NB4 (cell line): ENCODE results near the gene DNAH2.

Experiments used
- DNase-seq: peaks from one replicate; pipeline ENCODE4 v3.0.0; 2010; ENCODE audit warnings: low read depth
- H3K4me3 ChIP-seq: one replicate; pipeline ENCODE4 v1.5.1; 2011; ENCODE audit warnings: mild to moderate bottlenecking, low read depth, low read length, moderate library complexity
- MAX ChIP-seq: IDR thresholded peaks from 2 replicates; pipeline ENCODE4 v1.6.1; 2011; ENCODE audit warnings: low read depth, low read length
- MYC ChIP-seq: IDR thresholded peaks from 2 replicates; pipeline ENCODE4 v1.6.1; 2011; ENCODE audit warnings: low read depth, low read length
- POLR2A ChIP-seq: IDR thresholded peaks from 2 replicates; pipeline ENCODE4 v1.6.1; 2011; ENCODE audit warnings: mild to moderate bottlenecking; ENCODE audit not compliant: insufficient read length; ENCODE audit errors: extremely low read depth
- TF ChIP-seq, protein P1 (sequence below): IDR thresholded peaks from one replicate; pipeline ENCODE4 v1.5.1; 2012; ENCODE audit warnings: low read depth, low read length

Gene DNAH2

GRCh38 chr17:7848739-7849129 is 131.2 kb downstream of the DNAH2 start:
- DNase-seq, result no peak
- TF ChIP-seq, protein P1, sequence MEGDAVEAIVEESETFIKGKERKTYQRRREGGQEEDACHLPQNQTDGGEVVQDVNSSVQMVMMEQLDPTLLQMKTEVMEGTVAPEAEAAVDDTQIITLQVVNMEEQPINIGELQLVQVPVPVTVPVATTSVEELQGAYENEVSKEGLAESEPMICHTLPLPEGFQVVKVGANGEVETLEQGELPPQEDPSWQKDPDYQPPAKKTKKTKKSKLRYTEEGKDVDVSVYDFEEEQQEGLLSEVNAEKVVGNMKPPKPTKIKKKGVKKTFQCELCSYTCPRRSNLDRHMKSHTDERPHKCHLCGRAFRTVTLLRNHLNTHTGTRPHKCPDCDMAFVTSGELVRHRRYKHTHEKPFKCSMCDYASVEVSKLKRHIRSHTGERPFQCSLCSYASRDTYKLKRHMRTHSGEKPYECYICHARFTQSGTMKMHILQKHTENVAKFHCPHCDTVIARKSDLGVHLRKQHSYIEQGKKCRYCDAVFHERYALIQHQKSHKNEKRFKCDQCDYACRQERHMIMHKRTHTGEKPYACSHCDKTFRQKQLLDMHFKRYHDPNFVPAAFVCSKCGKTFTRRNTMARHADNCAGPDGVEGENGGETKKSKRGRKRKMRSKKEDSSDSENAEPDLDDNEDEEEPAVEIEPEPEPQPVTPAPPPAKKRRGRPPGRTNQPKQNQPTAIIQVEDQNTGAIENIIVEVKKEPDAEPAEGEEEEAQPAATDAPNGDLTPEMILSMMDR, result no peak
- TF ChIP-seq MAX (no peak), MYC (no peak), POLR2A (no peak)
- H3K4me3 ChIP-seq, result no peak overlapping the region

DNA sequence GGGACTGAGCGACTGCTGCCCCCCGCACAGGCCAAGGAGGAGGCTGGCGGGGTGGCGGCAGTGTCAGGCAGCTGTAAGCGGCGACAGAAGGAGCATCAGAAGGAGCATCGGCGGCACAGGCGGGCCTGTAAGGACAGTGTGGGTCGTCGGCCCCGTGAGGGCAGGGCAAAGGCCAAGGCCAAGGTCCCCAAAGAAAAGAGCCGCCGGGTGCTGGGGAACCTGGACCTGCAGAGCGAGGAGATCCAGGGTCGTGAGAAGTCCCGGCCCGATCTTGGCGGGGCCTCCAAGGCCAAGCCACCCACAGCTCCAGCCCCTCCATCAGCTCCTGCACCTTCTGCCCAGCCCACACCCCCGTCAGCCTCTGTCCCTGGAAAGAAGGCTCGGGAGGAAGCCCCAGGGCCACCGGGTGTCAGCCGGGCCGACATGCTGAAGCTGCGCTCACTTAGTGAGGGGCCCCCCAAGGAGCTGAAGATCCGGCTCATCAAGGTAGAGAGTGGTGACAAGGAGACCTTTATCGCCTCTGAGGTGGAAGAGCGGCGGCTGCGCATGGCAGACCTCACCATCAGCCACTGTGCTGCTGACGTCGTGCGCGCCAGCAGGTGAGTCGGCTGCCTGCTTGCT is 131.7 kb downstream of the DNAH2 start:
- H3K4me3 ChIP-seq, result no peak overlapping the region
- TF ChIP-seq POLR2A (no peak), MAX (no peak), MYC (no peak)
- TF ChIP-seq, protein P1, result no peak
- no peak for DNase-seq

DNA sequence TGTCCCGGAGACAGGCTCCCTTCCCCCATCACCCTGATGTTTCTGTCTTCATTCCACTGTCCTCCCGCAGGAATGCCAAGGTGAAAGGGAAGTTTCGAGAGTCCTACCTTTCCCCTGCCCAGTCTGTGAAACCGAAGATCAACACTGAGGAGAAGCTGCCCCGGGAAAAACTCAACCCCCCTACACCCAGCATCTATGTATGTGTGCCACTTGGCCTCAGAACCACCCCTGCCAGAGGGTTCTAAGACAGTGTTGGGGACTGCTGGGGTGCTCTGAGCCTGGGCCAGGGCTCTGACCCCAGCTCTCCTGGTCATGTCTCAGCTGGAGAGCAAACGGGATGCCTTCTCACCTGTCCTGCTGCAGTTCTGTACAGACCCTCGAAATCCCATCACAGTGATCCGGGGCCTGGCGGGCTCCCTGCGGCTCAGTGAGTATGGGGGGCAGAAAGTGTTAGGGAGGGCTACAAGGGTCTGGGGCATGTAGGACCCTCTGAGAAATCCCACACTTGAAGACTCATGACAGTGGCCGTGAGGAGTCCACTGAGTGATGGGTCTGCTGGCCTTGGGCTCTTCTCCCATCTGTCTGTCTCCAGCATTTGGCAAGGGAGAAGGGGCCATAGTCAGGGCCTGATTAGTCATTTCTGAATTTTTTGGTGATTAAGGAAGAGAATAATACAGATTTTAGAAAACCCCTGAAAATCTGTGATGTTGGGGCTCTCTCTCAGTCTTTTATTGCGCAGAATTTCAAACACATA is 132.4 kb downstream of the DNAH2 start:
- H3K4me3 ChIP-seq, result no peak overlapping the region
- TF ChIP-seq MAX, result no peak
- TF ChIP-seq MYC, result no peak
- TF ChIP-seq, protein P1, result no peak
- TF ChIP-seq POLR2A, result no peak
- DNase-seq, result no peak

DNA sequence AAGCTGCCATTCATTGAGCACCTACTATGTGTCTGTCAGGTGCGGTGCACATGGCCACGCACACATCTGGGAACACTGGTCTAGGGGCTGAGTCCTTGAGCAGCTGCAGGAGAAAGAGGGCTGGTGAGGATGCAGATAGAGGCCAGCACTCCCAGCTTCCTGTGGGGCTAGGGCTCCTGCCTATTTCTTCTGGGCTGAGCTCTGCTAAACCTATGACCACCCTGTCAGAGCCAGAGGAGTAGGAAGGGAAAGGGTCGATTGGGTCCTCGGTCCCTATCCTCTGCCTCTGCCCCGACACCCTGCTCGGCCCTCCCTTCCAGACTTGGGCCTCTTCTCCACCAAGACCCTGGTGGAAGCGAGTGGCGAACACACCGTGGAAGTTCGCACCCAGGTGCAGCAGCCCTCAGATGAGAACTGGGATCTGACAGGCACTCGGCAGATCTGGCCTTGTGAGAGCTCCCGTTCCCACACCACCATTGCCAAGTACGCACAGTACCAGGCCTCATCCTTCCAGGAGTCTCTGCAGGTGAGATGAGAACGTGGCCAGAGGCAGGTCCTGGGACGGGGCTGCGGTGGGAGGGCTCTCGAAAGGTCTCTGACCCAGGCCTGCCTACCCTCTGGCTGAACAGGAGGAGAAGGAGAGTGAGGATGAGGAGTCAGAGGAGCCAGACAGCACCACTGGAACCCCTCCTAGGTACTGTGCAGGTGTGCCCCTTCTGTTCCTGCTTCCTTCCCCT is 133.3 kb downstream of the DNAH2 start:
- no peak overlapping the region for H3K4me3 ChIP-seq
- TF ChIP-seq, protein P1, result no peak
- no peak for TF ChIP-seq MAX
- no peak for DNase-seq

DNA sequence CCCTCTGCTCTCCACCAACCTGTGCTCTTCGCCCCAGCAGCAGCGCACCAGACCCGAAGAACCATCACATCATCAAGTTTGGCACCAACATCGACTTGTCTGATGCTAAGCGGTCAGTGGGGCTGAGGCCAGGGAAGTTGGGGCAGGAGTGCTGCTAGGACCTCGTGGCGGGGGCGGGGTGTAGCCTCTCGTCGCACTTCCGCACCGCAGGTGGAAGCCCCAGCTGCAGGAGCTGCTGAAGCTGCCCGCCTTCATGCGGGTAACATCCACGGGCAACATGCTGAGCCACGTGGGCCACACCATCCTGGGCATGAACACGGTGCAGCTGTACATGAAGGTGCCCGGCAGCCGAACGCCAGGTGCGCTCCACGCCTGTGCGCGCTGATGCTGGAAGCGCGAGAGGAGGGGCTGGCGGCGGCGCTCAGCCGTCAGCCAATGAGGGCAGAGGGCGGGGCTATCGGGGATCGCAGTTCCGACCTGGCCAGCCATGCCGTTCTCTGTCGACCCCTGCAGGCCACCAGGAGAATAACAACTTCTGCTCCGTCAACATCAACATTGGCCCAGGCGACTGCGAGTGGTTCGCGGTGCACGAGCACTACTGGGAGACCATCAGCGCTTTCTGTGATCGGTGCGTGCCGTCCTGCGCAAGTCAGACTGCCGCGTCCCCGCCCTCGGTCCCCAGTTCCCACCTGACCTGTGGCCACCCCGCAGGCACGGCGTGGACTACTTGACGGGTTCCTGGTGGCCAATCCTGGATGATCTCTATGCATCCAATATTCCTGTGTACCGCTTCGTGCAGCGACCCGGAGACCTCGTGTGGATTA is 134.1 kb downstream of the DNAH2 start:
- DNase-seq, result peak; percentile 75
- no peak overlapping the region for H3K4me3 ChIP-seq
- TF ChIP-seq, protein P1, result peak; percentile 53
- TF ChIP-seq MYC, result no peak
